Tongue (tissue), 2 donors: ENCODE measurements around the gene LAMA3. TPM values are rescaled to one million over a fixed set of nuclear protein-coding genes. Genes with fewer than 3 reads are reported as not detected.
"Not testable (repeated sequence)": the region's sequence is repeated elsewhere in the genome, so short reads cannot be mapped to it uniquely, and the experiment has no call there.

Experiments used
- DNase-seq: peaks from one replicate; pipeline ENCODE4 v3.0.0-alpha.2; 2015
- total RNA-seq: library from RNA; depleted of rRNA; stranded (reverse); fragments of >200 nt; gene quantifications from one replicate; pipeline ENCODE4 v1.2.3, GENCODE V29; 2014

LAMA3 gene
- total RNA-seq, 1 donor from 2014 or later, result 37.0 TPM

DNA sequence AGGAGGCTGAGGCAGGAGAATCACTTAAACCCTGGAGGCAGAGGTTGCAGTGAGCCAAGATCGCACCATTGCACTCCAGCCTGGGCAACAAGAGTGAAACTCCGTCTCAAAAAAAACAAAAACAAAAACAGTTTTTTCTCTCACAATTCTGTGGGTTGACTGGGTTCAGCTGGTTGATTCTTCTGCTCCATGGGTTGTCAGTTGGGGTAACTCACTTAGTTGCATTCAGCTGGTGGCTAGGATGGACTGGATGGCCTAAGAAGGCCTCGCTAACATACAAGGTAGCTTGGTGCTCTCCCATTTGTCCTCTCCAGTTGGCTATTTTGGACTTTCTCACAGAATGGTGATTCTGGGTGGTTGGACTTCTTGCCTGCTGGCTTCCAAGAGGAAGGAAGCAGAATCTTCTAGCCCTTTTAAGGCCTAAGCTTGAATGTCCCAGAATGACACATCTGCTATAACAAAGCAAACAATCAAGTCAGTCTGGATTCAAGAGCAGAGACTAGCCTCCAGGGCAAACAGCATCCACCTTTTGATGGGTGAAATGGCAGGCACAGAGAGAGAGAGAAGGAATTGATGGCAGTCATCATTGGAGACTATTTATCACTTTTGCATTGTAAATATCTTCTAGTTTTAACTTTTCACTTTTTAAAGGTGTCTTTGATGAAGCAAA lies 17.9 kb downstream of the LAMA3 start:
- DNase-seq, result no peak

DNA sequence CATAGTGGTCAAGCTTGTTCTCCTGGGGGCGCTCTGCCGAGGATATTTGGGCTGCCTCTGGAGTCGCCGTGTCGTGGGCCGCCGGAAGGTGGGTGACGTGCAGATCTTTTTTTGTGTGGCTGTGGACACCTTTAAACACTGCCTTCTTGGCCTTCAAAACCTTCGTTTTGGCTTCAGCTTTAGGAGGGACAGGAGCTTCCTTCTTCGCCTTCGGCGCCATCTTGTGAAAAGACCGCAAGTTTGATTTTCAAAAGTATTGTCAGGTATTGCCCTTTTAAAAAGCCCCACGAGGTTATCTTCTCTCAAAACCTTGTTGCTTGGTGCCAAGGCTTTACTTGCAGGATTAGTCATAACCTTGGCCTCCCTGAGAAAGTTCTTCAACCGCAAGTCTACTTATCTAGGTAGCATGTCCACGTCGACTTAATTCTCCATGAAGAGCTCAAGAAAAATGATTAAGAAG lies 20.8 kb downstream of the LAMA3 start:
- DNase-seq, result no peak

DNA sequence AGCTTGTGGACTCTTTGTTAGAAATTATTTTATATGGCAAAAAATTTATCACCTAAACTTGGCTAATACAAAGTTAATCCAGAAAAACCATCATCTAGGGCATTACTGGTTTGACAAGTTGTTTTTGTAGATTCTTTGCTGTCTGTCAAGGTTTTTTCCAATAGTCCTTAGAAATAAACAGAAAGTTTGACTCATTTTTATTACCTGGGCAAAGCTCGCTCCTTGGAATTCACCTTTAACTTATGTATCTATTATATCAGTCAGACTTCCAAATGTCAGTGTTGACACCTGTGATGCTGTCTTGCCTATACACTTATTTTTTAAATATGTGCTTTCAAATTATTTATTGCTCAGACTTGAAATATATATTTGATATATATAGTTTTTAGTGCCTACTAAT lies 21.7 kb downstream of the LAMA3 start:
- no peak for DNase-seq

DNA sequence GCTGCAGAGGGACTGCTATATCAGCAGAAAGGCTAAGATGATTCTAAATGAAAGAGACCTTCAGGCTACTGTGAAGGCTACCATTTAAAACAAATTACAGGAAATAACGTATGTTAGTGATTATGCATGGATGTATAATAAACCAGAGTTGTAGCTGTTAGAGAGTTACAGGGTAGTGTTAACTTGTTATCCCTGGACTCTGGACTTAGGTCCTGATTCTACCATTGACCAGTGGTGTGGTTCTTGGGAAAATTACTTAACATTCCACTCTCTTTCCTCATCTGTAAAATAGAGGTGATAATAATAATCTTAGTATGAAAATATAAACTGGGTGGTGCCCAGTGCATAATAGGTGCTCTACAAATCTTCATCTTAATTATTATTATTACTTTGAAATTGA lies 22.2 kb downstream of the LAMA3 start:
- no peak for DNase-seq

GRCh38 chr18:23712445-23712844 lies 23.2 kb downstream of the LAMA3 start:
- DNase-seq, result no peak

DNA sequence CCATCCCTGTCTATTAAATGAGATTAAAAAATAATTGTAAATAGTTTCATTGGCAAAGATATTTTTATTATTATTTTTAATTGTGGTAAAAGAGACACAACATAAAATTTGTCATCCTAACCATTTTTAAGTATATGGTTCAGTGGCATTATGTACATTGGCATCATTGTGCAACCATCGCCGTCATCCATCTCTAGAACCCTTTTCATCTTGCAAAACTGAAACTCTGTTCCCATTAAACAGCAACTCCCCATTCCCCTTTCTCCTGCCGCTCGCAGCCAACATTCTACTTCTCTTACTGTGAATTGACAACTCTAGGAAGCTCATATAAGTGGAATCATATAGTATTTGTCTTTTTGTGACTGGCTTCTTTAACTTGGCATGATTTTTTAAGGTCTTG lies 25.3 kb downstream of the LAMA3 start:
- no peak for DNase-seq

DNA sequence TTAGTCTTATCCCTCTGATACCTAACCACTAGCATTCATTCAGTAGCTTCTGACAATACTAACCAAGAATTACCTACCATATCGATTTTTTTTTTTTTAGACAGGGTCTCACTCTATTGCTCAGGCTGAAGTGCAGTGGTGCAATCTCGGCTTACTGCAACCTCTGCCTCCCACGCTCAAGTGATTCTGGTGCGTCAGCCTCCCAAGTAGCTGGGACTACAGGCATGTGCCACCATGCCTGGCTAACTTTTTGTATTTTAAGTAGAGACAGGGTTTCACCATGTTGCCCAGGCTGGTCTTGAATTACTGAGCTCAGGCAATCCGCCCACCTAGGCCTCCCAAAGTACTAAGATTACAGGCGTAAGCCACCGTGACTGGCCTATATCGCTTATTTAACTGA lies 26.8 kb downstream of the LAMA3 start:
- DNase-seq, result not testable (repeated sequence)

DNA sequence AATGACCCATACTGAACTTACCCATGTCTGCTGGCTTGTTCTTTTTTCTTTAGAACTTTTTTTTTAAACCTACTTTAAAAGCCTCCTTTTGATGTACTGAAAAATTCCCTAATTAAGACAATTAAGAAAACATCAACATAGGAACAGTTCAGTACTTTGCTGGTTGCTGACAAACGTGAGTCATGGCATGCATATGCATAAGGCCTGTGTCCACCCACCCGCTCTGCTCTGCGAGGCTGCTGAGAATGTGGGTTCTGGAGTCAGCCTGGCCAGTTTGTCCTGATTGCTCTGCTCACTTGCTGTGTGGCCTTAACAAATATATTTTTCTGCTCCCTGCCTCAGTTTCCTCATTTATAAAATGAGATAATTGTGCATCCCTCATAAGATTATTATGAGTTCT lies 27.3 kb downstream of the LAMA3 start:
- no peak for DNase-seq

GRCh38 chr18:23716966-23717365 lies 27.7 kb downstream of the LAMA3 start:
- no peak for DNase-seq

DNA sequence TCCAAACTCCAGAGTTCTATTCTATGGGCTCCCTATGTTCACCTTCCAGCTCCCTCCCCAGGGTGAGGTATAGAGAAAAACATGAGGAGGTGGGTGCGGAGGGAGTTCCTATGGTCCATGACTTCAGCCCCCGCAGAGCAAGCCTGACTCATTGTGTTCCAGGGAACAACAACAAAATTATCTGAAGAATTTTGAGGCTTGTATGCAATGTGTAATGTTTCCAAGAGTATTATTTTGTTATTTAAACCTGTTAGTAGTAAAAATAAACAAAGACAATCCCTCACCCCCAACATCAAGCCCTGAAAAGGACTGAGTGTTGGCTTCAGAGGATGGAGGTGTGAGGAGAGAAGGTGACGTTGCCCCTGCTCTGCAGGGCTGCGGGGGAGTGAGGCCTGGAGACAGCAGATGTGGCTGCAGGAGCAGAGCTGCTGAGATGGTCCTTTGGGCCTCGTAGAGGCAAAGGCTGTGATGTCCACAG lies 29.0 kb downstream of the LAMA3 start:
- no peak for DNase-seq

- no peak for DNase-seq
Measured at GRCh38 chr18:23718731-23719130, 29.5 kb downstream of the LAMA3 start.

DNA sequence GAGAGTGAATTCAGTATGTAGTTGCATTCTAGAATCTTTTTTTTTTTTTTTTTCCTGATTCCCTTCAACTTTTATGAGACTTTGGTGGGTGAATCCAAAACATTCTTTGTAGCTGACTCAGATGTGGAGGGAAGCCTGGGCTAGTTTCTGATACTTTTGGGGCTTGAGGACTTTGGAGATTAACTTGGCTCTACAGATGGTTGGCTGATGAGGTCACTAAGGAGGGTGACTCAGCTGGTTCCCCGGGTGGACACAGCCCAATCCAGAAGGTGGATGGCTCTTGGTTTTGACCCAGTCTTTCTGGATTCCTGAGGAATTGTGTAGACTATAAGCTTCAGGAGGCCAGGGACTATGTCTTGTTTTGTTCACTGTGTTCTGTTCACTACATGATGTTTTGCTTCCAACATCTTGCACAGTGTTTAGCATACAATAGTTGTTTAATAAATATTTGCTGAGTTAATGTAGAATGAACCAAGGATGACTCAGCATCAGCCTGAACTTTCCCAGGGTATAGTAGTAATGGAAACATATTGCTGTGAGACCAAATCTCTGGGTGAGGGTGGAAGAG lies 30.5 kb downstream of the LAMA3 start:
- DNase-seq, result peak; percentile 17

- peak; percentile 62 for DNase-seq
Measured at GRCh38 chr18:23721696-23722480, 32.6 kb downstream of the LAMA3 start.

DNA sequence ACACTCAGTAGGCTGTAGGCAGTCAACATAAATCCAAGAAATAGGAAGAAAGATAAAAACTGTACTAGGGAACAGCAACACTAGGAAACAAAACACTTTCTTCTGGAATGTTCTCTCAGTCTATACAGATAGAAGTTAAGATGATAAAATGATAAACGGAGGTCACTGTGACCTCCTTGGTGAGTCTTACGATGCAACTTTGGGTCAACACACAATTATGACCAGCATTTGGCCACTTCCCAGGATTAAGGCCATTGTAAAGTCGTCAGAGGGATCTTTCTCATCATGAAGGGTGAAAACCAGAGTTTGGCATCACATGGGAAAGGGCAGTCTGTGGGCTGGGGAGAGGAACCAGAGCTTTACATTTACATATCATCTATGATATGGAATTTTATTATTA lies 33.4 kb downstream of the LAMA3 start:
- no peak for DNase-seq

GRCh38 chr18:23723121-23723520 lies 33.9 kb downstream of the LAMA3 start:
- no peak for DNase-seq

GRCh38 chr18:23724681-23725080 lies 35.4 kb downstream of the LAMA3 start:
- DNase-seq, result no peak

GRCh38 chr18:23725351-23725750 lies 36.1 kb downstream of the LAMA3 start:
- no peak for DNase-seq

DNA sequence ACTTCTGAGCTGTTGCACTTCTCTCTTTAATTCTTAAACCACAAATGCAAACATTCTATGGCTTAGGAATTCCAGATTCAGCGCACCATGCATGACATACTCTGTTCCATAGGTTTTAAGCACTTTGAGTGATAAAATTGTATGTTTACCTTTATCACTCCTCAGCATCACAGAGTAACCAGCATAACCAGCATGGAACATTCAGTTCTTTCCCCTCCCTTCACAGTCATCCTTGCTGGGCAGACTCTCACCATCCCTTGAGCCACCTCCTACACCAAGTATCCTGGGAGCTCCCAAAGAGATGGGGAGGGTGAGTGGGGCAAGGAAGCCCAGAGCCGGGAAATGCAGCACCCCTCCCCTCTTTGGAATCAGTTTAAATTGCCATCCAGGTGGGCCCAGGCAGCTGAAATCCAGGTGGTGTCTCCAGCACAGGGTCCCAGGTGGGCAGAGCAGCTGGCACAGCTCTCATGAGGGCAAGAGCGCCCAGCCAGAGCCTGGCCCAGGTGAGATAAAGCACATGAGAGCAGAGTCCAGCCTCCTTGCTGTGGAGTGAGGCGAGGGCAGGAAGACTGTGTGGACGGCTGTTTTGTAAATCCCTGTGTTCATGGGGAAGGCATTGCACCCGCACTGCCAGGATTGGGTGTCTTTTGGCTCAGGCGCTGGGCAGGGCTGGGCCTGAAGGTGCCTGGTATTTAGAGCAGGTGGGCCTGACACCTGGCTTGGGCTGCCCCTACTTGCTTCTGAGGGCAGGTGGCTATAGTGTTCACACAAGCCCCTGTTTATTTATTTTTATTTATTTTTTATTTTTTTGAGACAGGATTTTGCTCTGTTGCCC lies 36.8 kb downstream of the LAMA3 start:
- no peak for DNase-seq

DNA sequence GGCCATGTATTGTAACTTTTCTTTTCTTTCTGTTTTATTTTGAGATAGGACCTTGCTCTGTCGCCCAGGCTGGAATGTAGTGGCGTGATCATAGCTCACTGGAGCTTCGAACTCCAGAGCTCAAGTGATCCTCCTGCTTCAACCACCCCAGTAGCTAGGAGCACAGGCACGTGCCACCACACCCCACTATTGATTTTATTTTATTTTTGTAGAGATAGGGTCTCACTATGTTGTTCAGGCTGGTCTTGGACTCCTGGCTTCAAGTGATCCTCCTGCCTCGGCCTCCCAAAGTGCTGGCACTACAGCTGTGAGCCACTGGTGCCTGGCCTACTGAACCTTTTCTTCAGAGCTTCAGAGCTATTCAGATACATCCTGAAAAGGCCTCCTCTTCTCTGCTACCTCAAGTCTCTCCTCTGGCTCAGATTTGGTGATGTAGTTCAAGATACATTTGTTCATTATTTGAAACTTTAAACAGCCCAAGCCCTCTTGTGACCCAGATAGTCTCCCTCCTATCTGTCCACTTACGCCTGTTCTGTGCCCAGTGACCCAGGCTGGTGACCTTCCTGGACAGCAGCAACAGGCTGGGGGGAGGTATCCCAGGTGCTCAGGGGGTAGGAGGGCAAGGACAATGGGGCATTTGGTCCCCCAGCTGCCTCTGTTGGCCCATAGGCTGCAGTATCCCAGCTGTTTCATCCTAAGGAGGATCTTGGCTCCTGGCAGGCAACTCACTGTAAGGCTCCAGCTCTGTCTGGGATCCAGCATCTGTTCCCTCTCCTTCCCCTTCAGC lies 38.6 kb downstream of the LAMA3 start:
- no peak for DNase-seq

GRCh38 chr18:23730857-23731256 lies 41.6 kb downstream of the LAMA3 start:
- no peak for DNase-seq

DNA sequence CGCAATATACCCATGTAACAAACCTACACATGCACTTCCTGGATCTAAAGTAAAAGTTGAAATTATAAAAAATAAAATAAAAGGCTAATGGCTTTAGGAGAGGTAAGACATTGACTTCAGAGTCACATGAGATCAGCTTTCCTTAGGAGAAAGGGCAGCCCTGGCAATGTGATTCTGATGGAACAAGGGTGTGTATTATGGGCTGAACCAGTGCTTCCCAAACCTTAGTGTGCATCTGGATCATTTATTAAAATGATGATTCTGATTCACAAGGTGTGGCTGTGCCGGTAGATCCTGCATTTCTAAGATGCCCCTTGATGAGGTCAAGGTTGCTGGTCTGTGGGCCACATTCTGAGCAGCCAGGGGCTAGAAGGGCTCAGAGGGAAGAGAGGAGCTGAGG lies 42.6 kb downstream of the LAMA3 start:
- no peak for DNase-seq

DNA sequence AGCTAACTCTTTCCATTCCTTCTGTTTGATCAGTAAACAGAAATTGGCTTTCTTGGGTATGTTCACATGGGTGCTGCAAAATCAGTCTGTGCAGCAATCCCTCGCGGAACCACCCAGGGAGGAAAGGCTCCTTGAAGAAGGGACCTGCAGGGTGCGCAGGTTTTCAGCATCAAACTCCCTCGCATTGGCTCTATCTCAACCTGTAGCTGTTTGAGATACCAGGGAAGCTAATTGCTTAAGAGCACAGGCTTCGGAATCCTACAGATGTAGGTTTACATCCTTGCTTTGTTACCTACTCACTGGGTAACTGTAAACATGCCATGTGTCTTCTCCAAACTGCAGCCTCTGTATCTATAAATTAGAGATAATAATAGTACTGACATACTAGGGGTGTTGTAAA lies 43.2 kb downstream of the LAMA3 start:
- no peak for DNase-seq
